ENCODE data around the gene RMI2.
"Not testable (repeated sequence)": the region's sequence is repeated elsewhere in the genome, so short reads cannot be mapped to it uniquely, and the experiment has no call there.

The RMI2 gene

DNA sequence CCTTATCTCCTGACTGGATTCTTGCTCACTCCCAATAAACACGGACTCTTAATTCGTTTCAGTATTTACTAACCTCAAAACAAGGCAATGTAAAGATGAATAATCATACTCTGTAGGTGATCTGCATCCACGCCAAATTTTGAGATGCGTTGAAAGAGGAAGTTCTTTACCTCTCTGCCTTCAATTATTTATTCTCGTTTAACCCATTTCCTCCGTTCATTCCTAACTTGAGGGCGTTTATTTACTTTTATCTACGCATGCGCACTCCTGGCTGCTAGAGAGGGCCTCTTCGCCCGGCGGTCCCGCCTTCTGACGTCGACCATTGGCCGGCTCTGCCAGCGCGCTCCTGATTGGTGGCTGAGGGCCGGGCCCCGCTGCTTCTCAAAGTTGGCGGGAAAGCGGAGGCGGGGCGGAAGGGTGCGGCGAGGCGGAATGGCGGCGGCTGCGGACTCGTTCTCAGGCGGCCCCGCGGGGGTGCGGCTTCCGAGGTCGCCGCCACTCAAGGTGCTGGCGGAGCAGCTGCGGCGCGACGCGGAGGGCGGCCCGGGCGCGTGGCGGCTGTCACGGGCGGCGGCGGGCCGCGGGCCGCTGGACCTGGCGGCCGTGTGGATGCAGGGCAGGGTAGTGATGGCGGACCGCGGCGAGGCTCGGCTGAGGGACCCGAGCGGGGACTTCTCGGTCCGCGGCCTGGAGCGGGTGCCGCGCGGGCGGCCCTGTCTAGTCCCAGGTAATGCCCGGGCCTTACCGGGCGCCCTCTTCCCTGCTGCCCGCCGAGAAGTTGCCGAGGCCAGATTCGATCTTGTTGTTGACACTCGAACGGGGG lies at the start of gene RMI2:
Gene RMI2, plus strand, starts transcription at position 420 of the 823 bp plus-strand sequence. Its CDS starts 13 bp downstream, at position 433.
- peak; percentile 86 to 91 for DNase-seq (ENCODE audit: low read depth in 2 of 2, low spot score in 1 of 2)

DNA sequence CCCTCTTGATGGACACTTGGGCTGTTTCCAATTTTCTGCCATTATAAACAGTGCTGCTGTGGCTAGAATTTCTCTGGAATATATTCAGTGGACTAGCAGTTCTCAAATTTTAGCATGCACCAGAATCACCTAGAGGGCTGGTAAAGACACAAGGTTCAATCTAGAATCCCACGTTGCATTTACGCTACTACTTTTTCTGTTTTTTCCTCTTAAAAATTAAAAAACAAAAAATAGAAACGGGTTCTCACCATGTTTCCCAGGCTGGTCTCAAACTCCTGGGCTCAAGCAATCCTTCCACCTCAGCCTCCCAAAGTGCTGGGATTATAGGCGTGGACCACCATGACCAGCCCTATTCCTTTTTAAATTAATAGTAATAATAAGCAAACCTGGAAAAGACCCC lies 49.6 kb upstream of the RMI2 start:
- DNase-seq (ENCODE audit: low read depth in 2 of 2, low spot score in 1 of 2) = no peak

DNA sequence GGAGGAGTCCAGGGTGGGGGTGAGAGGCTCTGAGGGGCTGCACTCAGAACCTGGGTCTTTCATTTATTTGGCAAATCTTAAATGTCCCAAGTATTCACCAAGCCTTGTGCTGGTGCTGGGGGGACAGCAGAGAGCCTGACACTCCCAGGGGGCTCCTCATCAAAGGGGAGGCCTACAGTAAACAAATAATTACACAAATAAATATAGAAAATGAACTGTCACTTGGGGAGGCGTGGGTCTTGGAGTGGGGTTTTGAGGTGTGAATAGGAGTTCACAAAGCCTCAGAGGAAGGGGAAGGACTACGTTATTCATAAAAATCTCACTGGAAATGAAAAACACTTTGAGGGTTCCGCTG lies 48.9 kb upstream of the RMI2 start:
- DNase-seq (ENCODE audit: low read depth in 2 of 2, low spot score in 1 of 2) = no peak

DNA sequence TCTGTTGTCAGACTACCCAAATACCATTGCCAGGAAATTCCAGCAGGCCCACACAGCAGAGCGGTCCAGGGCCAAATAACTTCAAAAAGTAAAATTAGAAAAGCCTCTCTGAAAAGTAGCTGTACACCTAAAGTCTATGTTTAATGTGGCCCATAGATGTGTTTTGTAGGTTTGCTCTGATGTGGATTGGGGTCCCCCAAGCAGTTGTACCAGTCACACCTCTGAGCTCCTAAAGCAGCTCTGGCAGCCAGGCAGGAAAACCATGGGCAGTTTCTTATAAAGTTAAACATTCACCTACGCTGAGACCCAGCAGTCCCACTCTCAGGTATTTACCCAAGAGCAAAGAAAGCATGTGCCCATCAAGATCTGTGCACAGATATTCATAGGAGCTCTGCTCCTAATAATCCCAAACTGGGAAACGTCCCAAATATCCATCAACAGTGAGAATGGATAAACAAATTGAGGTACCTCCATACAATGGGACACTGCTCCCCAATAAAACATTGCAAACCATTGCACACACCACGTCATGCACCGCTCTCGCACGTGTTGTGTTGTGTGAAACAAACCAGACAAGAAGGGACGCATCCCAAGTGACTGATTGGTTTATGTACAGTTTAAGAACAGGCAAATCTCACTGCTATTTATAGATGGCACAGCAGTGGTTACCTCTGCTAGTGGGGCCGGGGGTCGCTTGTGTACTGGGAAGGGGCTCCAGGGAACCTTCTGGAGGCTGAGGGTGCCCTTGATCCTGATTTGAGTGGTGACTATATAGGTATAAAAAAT lies 48.4 kb upstream of the RMI2 start:
- no peak for DNase-seq (ENCODE audit: low read depth in 2 of 2, low spot score in 1 of 2)

DNA sequence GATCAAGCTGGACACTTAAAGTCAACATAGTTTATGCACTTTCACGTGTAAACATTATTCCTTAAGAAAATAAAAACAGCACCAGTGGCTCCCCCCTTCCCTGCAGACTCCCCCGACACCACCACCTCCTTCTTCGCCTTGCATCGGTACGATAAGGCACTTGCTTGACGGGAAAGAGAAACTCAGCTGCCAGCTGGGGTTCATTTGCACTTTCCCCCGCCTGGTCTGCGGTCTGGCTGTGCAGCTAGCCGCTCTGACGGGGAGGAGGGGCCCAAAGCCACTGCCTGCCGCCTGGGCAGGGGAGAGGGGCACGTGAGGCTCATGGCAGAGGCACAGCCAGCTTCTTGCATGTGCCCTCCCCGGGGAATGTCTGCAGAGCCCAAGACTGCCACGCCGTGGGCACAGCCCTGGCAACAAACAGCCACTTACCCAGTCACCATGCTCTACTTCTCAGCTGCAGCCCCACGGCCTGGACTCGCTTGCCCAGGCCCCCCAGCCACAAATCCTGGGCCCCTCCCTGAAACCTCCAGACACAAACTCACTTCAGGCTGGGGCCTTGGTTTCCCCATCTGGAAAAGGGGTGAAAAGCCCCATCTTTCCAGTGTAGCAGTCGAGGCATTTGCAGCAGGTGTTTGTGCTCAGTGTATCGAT lies 47.6 kb upstream of the RMI2 start:
- DNase-seq (ENCODE audit: low read depth in 2 of 2, low spot score in 1 of 2) = peak; percentile 32 to 39

DNA sequence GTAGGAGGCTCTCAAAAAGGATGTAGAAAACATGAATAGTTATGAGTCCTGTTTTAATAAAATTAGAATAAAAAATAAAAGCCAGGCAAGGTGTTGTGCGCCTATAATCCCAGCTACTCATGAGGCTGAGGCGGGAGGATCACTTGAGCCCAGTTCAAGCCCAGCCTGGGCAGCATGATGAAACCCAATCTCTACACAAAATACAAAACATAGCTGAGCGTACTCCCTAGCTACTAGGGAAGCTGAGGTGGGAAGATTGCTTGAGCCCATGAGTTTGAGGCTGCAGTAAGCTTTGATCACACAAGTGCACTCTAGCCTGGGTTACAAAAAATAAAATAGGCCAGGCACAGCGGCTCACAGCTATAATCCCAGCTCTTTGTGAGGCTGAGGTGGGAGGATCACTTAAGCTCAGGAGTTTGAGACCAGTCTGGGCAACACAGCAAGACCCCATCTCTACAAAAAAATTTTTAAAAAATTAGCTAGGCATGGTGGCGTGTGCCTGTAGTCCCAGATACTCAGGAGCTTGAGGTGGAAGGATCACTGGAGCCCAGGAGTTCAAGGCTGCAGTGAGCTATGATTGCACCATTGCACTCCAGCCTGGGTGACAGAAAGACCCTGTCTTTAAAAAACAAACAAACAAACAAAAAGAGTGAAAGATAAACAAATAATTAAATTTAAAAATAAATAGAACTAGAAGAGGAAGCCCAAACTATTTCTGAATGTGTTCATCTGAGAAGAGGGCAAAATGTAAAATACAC lies 46.9 kb upstream of the RMI2 start:
- DNase-seq (ENCODE audit: low read depth in 2 of 2, low spot score in 1 of 2) = no peak

DNA sequence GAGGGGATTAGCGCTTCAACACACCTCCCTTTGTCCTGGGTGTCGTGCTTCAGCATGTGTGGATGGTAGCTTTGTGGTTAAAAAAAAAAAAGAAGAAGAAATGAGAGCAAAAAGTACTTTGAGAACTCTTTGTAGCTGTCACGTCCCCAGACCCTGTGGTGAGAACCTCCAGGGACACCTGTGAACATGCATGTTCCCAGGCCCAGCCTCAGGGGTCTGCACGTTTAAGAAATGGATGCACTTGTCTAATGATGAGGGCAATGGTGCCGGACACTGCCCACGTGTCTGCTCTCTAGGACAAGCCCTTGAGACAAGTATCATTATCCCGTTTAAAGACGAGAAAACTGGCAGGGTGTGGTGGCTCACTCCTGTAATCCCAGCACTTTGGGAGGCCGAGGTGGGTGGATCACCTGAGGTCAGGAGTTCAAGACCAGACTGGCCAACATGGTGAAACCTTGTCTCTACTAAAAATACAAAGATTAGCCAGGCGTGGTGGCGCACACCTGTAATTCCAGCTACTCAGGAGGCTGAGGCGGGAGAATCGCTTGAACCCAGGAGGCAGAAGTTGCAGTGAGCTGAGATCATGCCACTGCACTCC lies 46.2 kb upstream of the RMI2 start:
- DNase-seq (ENCODE audit: low read depth in 2 of 2, low spot score in 1 of 2) = not testable (repeated sequence)

DNA sequence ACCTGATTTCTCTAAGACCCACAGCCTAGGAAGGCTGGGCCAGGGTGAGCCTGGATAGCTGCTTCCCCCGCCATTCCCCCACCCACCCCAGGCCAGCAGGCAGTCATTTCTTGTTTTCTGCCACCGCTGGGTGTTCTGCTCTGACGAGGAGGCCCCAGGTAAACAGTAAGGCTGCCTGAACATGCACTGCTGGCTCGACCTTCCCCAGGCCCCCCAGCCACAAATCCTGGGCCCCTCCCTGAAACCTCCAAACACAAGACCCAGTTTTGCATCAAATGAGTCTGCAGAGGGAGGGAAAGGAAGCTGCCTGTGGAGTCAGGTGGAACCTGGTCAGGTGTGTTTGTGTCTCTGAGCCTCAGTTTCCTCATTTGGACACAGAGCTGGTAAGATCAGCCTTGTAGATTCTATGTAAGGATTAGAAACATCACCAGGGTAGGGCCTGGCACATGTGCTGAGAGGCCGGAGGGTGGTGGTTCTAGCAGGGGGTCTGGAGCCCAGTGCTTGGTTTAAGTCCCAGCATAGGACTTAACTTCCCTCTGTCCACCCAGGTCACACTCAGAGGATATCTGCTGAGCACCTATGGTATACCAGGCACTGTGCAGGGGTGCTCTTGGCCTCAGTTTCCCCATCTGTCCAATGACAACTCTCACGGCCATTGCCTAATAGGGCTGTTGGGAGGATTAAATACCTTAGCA lies 45.2 kb upstream of the RMI2 start:
- DNase-seq (ENCODE audit: low read depth in 2 of 2, low spot score in 1 of 2) = no peak

DNA sequence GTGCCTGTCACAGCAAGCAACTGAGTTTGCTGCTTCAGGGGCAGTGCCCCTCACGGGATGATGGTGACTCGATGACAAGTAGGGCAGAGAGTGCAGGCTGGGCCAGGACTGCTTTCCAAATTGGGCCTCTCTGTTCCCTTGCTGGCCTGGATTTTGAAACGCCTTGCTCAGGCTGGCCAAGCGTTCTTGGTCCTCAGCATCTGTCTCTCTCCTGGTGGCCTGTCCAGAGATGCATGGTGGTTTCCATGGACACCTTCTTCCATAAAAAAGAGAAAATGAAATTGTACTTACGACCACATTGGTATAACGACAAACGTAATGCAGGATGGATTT lies 44.7 kb upstream of the RMI2 start:
- DNase-seq (ENCODE audit: low read depth in 2 of 2, low spot score in 1 of 2) = no peak

DNA sequence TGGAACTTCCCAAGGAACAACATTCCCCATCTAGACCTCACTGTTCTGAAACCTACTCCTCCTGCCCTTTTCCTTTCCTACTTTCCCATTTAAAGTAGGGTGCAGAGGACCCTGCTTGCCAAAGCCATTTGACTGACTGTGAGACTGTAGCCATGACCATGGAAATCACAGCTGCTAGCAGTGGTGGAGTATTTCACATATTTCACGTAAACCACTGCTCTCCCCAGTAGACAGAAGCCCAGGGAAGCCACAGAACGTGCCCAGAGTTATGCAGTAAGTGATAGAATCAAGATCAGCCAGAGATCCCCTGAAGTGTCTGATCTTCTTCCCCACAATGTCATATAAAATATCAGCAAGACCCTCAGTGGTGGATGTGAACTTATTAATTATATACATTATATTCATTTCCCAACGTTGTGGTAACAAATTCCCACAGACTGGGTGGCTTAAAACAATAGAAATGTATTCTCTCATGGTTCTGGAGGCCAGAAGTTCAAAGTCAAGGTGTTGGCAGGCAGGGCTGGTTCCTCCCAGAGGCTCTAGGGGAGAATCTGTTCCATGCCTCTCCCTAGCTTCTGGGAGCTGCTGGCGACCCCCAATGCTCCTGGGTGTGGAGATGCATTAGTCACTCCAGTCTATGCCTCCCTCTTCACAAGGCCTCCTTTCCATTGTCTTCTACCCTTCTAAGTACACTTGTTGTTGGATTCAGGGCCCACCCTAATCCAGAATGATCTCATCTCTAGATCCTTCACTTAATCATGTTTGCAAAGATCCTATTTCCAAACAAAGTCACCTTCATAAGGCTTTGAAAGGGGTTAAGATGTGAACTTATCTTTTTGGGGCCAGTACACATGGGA lies 43.4 kb upstream of the RMI2 start:
- no peak for DNase-seq (ENCODE audit: low read depth in 2 of 2, low spot score in 1 of 2)

DNA sequence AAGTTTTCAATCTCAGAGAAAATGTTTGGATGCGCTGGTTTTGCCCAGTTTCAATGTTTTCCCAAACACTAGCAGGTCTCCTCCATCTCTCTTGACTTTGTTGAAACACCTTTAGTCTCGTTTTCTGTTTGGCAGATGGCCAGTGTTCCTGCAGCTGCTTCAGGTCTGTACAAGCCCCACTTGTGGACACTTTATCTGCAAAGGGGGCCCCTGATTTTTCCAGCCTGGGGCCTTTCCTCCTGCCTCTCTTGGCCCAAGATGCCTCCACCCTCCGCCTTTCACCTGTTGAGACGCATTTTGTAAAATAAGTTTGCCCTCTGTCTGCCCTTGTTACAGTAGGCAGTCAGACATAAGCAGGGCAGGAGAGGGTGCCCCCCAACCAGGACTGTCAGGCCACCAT lies 42.3 kb upstream of the RMI2 start:
- DNase-seq (ENCODE audit: low read depth in 2 of 2, low spot score in 1 of 2) = no peak

DNA sequence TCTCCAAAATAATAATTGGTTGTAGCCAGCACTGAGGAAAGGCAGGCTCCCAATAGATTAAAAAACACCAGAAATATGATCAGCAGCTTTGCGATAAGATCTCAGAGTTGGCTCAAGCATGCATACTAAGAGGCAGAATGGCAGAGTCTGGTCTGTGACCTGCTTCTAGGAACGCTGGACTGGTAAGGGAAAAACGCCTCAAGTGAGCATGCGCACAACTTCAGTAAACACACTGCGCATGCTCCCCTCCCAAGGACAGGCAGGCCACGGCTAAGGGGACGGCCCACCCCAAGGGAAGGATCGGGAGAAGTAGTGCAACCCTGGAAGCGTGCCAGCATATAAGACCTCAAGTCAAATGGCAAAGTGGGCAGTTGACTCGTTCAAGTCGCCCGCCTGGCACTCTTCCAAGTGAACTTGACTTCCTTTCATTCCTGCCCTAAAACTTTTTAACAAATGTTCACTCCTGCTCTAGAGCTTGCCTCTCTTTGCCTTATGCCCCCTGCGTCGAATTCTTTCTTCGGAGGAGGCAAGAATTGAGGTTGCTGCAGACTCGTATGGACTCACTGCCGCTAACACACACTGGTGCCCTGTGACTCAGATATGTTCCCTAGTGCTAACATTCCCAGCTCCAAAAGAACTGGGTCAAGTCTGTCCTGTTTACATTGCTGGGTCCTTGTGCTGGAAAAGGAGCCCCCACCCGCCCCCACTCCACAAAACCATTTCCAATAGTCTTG lies 41.7 kb upstream of the RMI2 start:
- no peak for DNase-seq (ENCODE audit: low read depth in 2 of 2, low spot score in 1 of 2)

DNA sequence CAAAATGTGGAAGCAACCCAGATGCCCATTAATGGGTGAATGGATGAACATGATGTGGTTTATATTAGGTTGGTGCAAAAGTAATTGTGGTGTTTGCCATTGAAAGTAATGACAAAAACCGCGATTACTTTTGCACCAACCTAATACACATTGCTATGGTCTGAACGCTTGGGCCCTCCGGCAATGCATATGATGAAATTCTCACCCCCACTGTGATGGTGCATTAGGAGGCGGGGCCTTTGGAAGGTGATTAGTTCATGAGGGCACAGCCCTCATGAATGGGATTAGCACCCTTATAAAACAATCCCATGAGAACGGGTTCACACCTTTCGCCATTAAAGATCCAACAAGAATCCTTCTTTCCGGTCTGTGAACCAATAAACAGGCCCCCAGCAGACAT lies 38.9 kb upstream of the RMI2 start:
- DNase-seq (ENCODE audit: low read depth in 2 of 2, low spot score in 1 of 2) = no peak

DNA sequence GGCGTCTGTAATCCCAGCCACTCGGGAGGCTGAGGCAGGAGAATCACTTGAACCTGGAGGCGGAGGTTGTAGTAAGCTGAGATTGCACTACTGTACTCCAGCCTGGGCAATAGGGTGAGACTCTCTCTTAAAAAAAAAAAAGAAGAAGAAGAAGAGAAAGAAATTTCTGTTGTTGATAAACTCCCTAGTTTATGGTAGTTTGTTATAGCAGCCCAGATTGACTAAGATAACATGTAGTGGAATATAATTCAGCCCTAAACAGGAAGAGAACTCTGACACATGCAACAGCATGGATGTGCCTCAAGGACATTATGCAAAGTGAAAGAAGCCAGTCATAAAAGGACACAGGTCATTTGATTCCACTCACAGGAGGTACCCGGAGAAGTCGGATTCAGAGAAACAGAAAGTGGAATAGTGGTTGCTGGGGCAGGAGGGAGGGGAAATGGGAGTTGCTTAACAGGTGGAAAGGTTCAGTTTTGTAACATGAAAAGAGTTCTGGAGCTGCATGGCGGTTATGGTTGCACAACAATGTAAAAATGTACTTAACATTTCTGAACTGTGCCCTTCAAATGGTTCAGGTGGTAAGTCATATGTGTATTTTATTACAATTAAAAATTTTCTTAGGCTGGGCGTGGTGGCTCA lies 38.1 kb upstream of the RMI2 start:
- DNase-seq (ENCODE audit: low read depth in 2 of 2, low spot score in 1 of 2) = no peak

DNA sequence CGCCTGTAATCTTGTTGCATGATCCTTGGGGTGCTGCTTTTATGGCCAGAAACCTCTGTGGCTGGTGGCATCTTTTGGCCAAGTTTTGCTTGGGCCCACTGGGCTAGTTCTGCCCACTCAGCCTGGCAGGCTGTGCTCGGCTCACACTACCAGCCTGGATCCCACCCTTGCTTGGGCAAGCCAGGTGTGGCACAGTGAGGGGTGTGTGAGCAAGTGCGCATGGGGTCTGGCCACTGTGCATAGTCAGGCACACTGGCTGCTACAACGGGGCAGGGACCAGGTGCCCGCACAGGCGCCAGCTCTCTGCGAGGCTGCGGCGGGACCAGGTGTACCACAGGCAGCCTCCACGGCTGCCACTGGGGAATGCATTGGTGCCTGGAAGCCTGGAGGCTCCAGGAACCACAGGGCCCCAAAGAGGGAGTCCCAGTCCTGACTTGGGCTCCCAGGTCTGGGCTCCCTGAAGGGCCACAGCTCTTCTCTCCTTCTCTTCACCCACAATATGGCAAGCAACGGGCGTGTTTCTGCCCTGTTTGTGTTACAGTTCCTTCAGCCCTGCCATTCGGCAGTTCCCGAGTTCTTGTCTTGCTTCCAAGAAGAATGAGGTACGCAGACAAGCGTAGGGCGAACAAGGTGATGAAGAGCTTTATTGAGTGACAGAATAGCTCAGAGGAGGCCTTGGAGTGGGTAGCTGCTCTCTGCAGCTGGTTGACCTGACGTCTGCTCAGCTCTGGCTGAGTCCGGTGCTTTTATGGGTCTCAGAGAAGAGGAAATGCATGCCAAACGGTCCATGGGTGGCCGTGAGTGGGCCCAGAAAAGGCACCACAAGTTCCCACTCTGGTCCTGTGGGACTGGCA lies 37.4 kb upstream of the RMI2 start:
- DNase-seq (ENCODE audit: low read depth in 2 of 2, low spot score in 1 of 2) = no peak

DNA sequence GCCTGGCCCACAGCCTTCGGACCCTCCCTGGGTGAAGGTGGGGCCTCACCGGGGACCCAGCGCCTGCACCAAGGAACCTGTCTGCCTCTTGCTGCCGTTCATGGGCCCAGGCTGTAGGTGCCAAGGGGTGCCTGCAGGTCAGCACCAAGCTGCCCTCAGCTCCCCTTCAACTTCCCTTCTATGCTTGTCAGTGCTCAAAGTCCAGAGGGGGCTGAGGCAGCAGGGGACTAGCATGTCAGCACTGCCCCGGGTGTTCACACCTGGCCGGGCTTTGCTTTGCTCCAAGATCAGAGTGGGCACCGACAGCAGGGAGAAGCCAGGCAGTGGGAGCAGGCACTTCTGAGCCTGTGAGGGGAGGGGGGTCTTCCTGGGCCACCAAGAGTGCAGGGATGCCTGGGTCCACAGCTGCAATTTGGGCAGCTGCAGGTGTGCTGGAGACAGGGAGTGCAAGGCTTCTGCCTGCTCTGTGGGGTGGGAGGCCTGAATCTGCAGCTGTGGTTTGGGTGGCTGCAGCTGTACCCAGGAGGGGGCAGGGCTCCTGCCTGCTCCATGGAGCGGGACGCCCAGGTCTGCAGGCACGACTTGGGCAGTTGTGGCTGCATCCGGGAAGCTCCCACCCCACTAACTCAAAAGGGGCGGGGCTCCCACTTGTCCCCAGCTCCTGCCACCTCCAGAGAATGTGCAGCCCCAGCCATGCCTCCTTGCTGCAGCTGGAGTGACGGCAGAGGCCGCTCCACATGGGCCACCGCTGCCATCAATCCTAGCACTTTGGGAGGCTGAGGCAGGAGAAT lies 36.6 kb upstream of the RMI2 start:
- no peak for DNase-seq (ENCODE audit: low read depth in 2 of 2, low spot score in 1 of 2)

All from stimulated activated CD8-positive, alpha-beta memory T cell treated with anti-CD3 and anti-CD28 coated beads, Interleukin-4, amount 100 ng/mL, for 4 hours (primary cell).